GM21423 (cell line): Measurements from ENCODE around the gene SAPCD1.

Experiments used
- ATAC-seq: cut with Tn5 transposase; IDR thresholded peaks from one replicate; pipeline ENCODE4 v1.9.1; 2021; ENCODE audit warnings: mild to moderate bottlenecking, moderate library complexity; ENCODE audit not compliant: unreplicated experiment

SAPCD1 gene

DNA sequence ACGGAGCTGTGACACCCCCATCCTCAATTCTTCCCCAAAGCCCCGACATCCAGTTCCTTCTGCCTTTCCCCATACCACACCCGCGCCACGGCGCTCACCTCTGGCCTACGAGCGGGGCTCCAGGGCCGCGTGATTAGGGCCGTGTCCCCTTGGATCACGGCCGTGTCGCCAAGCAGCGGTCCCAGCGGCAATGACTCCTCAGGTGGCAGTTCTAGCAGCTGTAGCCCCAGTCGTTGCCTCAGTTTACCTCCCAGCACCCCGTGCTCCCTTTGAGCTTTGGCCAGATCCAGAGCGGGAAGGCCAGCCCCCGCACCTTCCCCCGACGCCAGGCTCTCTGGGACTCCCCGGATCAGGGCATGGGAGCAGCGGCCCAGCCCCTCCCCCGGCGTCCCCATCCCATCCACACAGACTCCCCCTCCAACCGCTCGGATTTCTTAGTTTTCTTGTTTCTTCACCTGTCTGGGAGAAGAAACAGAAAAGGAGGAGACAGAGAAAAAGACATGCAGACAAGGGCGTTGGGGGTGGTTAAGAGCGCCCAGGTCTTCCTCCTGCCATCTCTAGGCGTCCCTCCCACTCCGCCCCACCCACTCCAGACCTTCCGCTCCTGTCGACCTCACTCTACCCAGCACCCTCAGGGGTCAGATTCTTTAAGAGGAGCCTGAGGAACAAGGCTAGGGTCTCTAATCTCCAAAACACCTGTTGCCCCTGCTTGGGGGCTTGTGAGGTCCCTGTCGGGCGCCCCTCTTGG, 33.5 kb upstream of the SAPCD1 start, which contains the start of gene DDAH2:
TSS of gene DDAH2 (minus strand) at position 533 of the 748 bp plus-strand sequence. CDS start at position 395, 138 bp downstream.
- no peak for ATAC-seq

DNA sequence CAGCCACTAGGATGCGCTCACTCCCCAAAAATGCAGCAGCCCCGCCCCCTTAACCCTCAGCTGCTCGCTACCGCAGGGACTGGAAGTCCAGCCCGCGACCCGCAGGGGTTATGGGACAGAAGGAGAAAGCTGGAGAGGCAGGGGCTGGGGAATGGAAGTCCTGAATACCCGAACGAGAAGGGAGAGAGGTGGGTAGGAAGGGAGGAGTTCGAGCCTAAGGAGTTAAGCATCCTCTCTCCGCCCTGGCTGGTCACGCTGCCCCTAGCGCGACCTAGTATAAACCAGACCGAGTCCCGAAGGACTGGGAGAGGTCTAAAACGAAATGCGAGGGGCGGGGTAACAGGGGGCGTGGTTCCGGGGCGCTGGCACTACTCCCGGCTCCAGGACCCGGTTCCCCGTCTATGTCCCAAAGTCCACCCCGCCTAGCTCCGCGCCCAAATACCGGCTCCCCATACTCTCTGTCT, 32.9 kb upstream of the SAPCD1 start:
- ATAC-seq, result no peak

DNA sequence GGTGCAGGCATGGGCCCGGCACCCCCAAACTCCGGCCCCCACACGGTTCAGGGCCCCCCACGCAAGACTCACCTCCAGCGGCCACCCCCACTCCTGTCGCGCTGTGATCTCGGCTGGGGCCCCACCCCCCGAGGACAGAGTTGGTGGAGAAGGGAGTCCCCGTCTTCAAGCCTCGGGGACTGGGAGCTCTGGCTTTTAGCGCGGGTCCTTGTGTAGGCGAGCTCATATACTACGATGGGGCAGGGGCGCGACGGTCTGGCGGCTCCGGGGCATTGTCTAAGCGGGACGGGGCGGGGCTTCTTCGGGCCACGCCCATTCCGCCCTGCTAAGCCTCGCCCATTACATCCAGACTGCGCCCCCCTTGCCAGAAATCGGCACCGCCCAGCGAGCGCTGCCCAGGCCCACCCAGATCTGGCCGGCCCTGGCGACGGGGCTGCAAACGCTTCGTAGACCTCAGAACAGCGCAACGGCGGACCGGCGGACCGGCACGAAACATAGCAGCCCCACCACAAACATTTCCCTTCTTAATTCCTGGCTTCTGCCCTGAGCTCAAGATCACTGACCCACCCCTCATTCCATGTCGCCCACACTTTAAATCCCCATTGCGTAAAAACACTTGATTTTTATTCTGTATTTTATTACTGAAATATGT, 32.4 kb upstream of the SAPCD1 start:
- peak; percentile 27 for ATAC-seq

DNA sequence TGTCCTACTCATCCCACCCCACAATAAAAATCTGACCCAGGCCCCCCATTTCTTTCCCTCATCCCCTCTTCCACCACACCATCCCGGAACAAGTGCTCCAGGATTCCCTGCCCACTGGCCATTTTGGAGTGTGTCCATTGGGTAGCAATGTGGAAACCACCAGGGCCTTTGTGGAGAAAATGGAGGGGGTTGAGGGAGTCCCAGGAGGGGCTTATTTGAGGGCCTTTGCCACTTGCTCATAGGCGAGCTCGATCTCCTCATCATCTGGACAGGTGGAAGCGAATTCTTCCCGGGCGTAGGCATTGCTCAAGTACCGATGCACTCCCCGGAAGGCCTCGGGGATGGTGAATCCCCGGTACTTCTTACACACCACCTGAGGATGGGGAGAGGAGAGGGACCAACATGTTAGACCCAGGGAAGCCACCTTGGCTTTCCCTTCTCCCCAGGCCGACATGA, 31.8 kb upstream of the SAPCD1 start:
- ATAC-seq, result no peak

DNA sequence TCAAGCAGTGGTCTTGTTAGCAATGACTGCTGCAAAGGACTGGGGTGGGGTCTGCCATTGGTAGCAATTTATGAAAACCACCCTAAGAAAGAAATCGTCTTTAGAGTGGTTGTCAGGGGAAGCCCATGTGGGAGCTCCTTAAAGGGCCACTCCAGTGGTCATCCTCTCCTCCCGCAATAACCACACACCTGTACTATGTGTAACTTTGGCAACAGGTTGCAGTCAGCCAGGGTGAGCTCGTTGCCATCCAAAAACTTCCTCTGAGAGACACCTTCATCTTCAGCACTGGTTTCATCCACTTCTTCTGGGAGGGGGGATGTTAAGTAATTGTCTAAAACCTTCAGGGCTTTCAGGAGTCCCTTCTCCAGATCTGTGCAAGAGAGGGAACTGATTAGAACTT, 30.4 kb upstream of the SAPCD1 start:
- no peak for ATAC-seq

DNA sequence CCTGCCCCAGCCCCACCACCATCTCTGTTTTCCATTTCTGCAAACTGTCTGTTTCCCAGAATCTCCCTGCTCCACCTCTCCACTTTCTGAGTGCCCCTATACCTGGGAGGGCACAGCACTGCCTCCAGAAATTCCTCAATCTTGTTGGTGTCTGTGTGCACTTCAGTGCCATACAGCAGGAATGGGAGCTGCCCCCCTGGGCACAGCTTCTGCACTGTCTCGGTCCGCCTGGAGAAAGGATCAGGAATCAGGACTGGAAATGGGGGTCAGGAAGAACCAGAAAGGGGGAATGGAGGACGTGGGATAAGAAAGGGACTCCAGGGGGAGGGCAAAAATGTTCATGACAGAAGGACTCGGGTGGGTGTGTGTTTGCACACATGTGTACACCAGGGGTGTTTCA, 28.7 kb upstream of the SAPCD1 start:
- no peak for ATAC-seq

DNA sequence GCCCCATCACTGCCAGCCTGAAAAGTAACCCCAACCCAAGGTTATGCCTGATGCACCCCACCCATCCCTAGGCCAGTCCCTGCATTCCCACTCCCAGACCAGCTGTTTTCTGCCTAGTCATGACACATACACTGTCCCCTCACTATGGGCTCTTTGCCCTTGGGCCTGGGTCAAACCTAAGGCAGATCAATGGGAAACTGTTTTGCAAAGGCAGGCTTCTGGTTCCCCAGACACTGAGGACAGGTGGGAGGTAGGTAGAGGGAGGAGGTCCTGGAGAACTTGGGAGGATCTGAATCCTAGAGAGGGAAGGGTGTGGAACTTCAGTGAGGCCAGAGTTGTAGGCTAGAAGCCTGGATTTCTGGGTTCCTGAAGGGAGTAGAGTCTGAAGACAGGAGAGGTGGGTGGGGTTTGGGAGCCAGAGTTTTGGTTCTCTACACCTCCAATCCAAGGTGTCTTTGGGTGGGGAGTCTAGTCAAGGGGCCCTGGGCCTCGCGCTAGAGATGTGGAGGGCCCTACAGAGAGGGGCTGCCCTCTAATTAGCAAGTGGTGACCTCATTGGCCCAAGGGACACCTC, 28.1 kb upstream of the SAPCD1 start:
- ATAC-seq, result no peak

DNA sequence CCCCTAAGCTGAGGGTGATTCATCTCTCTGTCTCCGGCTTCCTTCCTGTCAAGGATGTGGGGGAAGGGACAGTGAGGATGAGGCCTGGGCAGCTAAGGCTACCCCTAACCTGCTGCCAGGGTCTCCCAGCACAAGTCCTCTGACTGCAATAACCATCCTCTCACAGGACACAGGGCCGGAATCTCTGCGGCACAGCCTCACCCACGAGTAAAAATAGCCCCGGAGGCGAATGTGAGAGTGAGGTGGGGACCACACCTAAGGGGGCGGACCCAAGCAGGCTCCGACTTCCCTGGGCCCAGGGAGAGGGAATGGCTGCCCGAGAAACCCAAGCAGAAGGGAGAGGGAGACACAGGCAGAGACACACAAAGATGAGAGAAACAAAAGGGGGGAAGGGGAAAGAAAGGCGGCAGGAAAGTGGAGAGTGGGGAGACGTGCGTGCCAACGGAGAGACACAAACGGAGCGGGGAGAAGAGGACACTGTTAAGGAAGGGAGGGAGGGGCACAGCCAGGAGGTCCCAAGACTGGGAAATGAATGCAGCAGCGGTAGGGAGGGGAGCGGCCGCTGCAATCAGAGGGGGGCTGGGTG, 27.5 kb upstream of the SAPCD1 start:
- ATAC-seq, result peak; percentile 30

DNA sequence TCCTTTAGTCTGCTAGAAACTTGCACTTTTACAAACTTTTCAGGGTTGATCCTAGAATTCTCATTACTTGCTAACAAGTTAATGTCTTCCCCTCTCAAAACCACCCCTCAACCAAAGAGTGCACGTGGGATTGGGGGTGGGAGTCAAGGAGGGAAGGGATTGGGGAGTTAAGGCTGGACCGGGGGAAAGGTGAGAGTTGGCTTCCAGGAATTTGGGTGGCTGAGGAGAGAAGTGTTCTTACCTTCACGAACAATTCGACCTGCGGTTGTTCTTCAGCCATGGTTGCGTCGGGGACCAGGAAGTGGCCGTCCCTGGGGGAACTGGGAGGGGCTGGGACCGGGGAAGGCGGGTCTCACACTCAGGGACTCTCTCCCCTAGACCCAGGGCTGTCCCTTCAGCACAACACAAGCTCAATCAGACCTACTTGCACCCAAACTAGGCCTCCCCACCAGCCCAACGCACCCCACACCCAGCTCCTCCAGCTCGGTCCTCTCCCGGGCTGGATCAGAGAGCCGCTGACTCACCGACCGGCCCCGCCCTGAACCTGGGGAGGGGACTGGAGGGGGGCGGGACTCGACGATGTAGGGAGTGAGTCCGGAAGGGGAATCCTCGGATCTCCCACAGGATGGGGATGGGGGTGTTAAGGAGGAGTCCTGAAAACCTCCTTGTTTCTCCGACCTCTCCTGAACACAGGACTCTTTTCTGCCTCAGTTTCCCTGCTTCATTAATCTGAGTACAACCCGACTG, 26.3 kb upstream of the SAPCD1 start, which contains the start of gene CLIC1:
TSS of gene CLIC1 (minus strand) at position 510 of the 747 bp plus-strand sequence. CDS start at position 280, 230 bp downstream.
- ATAC-seq, result no peak

DNA sequence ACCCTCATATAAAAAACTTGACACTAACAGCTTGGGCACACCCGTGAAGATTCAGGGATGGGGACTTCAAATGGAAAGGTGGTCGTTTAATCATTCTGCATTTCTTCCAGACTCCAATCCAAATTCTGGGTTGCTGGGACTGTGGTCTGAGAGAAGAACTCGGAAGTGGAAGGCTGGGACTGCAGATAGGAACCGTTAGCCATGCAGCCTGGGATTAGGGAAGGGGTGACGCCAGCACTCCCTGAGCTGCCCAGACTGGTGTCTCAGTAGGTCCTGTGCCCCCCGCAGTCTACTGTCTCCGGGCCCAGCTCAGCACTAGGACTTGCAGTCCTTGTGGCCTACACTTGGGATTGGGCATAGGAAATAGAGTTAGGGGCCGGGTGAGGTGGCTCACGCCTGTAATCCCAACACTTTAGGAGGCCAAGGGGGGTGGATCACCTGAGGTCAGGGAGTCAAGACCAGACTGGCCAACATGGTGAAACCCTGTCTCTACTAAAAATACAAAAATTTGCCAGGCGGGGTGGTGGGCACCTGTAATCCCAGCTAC, 25.6 kb upstream of the SAPCD1 start:
- ATAC-seq, result no peak

DNA sequence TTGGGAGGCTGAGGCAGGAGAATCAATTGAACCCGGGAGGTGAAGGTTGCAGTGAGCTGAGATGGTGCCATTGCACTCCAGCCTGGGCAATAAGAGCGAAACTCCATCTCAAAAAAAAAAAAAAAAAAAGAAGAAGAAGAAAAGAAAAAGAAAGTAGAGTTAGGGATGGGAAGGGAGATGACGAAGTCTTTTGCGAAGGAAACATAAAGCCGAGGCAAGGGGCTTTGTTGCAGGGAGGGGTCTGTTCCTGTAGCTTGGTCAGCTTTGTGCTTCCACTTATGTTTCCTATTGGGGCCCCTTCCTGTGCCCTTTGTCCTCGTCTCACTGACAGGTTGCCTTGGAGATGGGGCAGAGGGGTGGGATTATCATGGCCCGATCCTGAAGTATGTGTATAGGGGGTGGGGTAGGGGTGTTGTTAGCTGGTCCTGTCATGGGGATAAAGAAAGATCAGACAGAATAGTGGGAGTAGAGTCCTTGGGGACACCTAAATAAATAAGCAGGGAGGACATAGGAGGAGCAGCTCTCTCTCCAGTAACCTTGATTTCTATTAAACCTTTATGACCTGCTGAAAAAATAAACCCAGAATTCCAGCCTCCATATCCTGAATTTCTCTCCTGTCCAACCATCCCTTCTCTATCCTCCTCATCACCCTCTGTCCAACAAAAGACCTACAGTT, 25.0 kb upstream of the SAPCD1 start:
- ATAC-seq, result no peak

DNA sequence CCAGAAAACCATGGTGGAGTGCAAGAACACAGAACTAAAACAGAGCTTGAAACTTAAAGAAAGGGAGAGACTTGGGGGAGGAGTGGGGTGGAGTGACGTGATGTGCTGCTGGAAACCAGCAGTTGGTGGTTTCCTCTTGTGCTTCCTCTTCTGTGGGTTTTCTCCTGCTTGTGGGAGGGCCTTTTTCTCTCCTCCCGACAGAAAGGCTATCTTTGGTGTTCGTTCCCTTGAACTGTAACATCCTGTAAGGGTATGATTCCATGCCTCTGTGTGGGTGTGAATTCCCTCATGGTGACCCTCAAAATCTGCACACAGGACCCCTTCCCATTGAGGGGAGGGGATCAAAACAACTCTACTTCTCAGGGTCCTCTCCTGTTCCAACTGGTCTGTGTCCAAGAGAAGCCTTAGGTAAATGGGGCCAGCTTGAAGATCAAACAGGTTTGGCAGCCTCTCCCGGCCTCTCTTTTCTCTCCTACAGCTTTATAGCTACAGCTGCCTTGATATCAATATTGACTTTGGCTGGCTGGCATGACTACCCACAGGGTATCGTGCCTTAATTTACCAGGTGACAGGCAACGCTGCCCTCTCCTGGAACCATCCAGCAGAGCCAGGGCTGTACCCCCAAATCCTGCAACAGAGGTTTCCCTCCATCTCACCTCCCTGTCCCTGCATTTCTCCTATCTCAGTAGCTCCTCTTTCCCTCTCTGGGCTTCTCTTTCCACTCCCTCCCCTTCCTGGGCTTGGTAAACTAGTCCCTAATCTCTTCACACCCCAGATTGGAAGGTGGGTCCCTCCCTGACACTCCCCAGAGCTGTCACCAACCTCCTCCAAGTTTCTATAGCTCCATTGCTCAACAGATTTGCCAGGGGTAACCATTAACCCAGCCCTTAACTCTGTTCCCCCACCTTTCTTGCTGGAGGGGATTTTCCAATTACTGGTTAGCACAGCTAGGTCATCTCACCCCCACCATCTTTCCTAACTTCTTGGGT, 24.2 kb upstream of the SAPCD1 start:
- ATAC-seq, result no peak

DNA sequence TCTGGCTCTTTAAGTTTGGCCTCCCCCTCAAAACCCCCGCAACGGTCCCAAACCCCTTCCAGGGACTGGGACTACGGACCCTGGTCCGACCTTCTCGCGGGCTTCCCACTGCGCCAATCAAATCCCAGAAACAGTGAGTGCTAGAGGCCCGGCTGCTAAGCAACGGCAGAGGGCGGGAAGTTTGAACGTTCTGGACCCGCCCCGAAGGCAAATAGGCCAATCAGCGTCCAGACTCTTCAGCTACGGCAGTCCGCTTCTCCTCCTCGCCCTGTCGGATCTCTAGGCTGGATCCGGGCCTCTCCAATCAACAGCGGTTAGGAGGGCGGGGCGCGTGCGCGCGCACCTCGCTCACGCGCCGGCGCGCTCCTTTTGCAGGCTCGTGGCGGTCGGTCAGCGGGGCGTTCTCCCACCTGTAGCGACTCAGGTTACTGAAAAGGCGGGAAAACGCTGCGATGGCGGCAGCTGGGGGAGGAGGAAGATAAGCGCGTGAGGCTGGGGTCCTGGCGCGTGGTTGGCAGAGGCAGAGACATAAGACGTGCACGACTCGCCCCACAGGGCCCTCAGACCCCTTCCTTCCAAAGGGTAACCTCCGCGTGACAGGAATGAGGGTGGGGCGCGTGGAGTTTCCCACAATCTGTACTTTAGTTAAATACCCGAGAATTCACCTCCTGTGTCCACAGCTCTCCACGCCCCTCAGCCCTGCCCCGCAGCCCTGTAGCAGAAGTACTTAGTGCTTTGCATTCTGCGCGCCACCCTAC, 22.6 kb upstream of the SAPCD1 start, which contains the start of gene MSH5:
TSS of gene MSH5 (plus strand) at position 367 of the 758 bp plus-strand sequence. CDS start 462 bp downstream, outside the sequence.
- peak; percentile 69 for ATAC-seq

DNA sequence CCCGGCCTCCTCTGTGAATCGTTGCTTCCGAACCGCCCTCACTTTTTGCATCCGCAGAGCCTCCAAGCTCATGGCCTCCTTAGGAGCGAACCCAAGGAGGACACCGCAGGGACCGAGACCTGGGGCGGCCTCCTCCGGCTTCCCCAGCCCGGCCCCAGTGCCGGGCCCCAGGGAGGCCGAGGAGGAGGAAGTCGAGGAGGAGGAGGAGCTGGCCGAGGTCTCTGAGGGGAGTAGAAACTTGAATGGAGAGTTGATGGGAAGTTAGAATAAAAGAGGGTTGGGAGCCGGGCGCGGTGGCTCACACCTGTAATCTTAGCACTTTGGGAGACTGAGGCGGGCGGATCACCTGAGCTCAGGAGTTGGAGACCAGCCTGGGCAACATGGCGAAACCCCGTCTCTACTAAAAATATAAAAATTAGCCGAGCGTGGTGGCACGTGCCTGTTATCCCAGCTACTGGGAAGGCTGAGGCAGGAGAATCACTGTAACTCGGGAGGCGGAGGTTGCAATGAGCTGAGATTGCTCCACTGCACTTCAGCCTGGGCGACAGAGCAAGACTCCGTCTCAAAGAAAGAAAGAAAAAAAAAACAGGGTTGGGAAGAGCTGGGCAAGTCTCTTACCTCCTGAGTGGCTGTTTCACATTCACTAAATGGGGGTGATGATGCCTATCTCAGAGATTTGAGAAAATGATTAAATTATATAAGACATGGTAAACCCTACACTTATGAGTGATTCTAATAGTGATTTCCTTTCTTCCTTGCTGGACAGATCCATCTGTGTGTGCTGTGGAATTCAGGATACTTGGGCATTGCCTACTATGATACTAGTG, 21.8 kb upstream of the SAPCD1 start:
- ATAC-seq, result no peak

DNA sequence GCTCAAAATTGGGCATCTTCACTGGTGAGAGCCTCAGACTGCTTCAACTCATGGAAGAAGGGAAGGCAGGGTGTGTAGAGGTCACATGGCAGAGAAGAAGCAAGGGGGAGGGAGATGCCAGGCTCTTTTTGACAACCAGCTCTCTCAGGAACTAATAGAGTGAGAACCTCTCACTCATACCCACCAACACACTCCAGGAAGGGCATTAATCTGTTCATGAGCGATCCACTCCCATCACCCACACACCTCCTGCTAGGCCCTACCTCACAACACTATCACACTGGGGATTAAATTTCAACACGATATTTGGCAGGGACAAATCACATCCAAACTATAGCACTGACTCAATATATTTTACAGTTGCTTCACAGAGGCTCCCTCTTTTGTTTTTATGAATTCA, 20.6 kb upstream of the SAPCD1 start:
- ATAC-seq, result no peak

DNA sequence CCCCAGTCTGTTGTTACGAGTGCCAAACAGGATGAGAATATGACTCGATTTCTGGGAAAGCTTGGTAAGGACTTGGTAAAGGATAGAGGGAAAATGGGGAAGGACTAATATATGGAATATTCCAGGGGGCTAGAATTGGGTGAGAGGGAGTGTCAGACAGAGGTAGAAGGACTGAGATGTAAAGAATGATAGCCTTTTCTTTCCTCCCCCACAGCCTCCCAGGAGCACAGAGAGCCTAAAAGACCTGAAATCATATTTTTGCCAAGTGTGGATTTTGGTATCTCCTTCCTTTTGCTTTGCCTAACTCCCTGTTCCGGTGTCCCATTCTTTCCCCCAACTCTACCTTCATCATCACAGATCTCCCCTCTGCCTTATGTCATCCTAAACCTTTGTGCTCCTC, 19.6 kb upstream of the SAPCD1 start:
- ATAC-seq, result no peak

DNA sequence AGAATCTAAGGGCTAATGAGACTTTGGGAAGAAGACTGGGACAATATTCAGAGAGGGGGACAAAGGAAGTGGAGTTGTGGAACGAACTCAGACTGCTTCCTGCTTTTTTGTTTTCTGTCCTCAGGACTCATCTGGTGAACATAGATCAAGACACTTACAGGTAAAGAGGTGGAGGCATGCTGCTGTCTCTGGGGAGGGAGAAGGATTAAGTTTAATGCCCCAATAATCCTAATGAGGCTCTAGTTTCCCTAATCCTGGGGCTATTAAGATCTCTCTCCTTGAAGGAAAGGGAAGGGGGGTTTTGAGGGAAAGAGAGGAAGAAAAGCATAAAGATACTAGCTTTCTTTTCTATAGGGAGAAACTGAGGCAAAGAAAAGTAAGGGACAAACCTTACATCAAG, 18.0 kb upstream of the SAPCD1 start:
- ATAC-seq, result no peak
